Measurements from ENCODE around the gene WDR46. TPM values are rescaled to one million over a fixed set of nuclear protein-coding genes. Genes with fewer than 3 reads are reported as not detected.

Gene WDR46
- total and polyA plus RNA-seq, 2 of the 13 experiments (the other 11 are each of a cell fraction or from before 2014, with no cell fraction given) = 47.4 to 105 TPM

DNA sequence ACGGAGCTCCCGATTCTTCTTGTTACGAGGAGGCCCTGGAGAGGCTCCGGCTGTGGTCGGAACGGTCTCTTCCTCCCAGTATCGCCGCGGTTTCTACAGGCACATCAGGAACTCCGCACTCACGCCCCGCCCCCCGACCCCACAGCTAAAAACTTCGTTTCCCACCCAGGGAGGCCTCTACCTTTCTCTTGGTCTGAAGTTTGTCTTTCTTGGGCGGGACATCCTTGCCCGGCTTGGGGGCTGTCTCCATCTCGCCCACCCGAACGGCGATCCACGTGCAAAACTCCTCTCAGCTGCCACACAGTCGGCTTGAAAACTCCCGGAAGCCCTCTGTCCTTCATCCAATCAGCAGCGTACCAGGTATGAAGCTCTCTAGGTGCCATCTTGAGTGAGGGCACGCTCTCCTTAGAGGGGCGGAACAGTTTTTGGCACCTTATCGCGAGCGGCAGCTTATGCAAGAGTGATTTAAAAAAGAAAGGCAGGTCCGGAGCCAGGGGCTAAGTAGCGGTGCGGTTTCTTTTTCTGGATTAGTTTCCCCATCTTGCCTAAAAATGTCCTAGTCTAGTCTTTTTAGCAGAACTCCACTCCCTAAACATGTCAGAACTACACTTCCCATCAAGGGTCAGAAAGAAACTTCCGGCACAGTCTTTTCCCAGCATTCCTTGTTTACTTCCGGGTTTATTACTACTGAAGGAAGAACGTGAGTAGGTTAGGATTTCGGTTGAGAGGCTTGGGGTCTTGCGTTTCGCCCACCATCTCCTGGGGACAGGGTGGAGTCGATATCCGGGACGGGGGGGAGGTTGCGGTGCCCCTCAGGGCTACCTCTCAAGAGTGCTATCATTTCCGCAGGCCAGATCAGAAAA, at the start of gene WDR46, which contains the start of gene PFDN6 (continued):
- TF ChIP-seq, protein P1, sequence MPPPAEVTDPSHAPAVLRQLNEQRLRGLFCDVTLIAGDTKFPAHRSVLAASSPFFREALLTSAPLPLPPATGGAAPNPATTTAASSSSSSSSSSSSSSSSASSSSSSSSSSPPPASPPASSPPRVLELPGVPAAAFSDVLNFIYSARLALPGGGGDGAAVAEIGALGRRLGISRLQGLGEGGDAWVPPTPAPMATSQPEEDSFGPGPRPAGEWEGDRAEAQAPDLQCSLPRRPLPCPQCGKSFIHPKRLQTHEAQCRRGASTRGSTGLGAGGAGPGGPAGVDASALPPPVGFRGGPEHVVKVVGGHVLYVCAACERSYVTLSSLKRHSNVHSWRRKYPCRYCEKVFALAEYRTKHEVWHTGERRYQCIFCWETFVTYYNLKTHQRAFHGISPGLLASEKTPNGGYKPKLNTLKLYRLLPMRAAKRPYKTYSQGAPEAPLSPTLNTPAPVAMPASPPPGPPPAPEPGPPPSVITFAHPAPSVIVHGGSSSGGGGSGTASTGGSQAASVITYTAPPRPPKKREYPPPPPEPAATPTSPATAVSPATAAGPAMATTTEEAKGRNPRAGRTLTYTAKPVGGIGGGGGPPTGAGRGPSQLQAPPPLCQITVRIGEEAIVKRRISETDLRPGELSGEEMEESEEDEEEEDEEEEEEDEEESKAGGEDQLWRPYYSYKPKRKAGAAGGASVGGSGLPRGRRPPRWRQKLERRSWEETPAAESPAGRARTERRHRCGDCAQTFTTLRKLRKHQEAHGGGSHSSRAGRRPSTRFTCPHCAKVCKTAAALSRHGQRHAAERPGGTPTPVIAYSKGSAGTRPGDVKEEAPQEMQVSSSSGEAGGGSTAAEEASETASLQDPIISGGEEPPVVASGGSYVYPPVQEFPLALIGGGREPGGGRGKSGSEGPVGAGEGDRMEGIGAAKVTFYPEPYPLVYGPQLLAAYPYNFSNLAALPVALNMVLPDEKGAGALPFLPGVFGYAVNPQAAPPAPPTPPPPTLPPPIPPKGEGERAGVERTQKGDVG (CRISPR knock-in tag; IDR thresholded peaks at IDR 0.05; ENCODE audit: borderline replicate concordance) = no peak
- no peak; the same call in 1 of the 2 replicates for TF ChIP-seq CEBPG (CRISPR knock-in tag; IDR thresholded peaks at IDR 0.05)
- no peak for TF ChIP-seq SP1 (IDR thresholded peaks at IDR 0.05)
- TF ChIP-seq SP1 (CRISPR knock-in tag; IDR thresholded peaks at IDR 0.05) = peak; percentile 26; the same call in 1 of the 2 replicates
- peak; percentile 71 to 72 for TF ChIP-seq POLR2A (IDR thresholded peaks at IDR 0.05; ENCODE audit: insufficient read depth in 1 of 2, low read depth in 2 of 2, low read length in 2 of 2)
- TF ChIP-seq PCBP1 (IDR thresholded peaks at IDR 0.05; ENCODE audit: borderline replicate concordance, low read depth, low read length) = no peak
- TF ChIP-seq, protein P2, sequence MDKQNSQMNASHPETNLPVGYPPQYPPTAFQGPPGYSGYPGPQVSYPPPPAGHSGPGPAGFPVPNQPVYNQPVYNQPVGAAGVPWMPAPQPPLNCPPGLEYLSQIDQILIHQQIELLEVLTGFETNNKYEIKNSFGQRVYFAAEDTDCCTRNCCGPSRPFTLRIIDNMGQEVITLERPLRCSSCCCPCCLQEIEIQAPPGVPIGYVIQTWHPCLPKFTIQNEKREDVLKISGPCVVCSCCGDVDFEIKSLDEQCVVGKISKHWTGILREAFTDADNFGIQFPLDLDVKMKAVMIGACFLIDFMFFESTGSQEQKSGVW (CRISPR knock-in tag; IDR thresholded peaks at IDR 0.05; ENCODE audit: borderline replicate concordance) = no peak
- TF ChIP-seq AKAP8 (CRISPR knock-in tag; IDR thresholded peaks at IDR 0.05) = no peak
- TF ChIP-seq XBP1 (CRISPR knock-in tag; IDR thresholded peaks at IDR 0.05) = no peak
- TF ChIP-seq, protein P3, sequence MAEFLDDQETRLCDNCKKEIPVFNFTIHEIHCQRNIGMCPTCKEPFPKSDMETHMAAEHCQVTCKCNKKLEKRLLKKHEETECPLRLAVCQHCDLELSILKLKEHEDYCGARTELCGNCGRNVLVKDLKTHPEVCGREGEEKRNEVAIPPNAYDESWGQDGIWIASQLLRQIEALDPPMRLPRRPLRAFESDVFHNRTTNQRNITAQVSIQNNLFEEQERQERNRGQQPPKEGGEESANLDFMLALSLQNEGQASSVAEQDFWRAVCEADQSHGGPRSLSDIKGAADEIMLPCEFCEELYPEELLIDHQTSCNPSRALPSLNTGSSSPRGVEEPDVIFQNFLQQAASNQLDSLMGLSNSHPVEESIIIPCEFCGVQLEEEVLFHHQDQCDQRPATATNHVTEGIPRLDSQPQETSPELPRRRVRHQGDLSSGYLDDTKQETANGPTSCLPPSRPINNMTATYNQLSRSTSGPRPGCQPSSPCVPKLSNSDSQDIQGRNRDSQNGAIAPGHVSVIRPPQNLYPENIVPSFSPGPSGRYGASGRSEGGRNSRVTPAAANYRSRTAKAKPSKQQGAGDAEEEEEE (CRISPR knock-in tag; IDR thresholded peaks at IDR 0.05; ENCODE audit: borderline replicate concordance) = no peak
- TF ChIP-seq ZKSCAN8 (CRISPR knock-in tag; IDR thresholded peaks at IDR 0.05; ENCODE audit: borderline replicate concordance) = no peak
- TF ChIP-seq, protein P4, sequence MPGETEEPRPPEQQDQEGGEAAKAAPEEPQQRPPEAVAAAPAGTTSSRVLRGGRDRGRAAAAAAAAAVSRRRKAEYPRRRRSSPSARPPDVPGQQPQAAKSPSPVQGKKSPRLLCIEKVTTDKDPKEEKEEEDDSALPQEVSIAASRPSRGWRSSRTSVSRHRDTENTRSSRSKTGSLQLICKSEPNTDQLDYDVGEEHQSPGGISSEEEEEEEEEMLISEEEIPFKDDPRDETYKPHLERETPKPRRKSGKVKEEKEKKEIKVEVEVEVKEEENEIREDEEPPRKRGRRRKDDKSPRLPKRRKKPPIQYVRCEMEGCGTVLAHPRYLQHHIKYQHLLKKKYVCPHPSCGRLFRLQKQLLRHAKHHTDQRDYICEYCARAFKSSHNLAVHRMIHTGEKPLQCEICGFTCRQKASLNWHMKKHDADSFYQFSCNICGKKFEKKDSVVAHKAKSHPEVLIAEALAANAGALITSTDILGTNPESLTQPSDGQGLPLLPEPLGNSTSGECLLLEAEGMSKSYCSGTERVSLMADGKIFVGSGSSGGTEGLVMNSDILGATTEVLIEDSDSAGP (CRISPR knock-in tag; IDR thresholded peaks at IDR 0.05; ENCODE audit: borderline replicate concordance) = peak; percentile 39; the same call in 1 of the 2 replicates
- TF ChIP-seq ZNF605 (CRISPR knock-in tag; IDR thresholded peaks at IDR 0.05) = no peak; the same call in 1 of the 2 replicates
- TF ChIP-seq ZNF792 (CRISPR knock-in tag; IDR thresholded peaks at IDR 0.05) = peak; percentile 62; the same call in 1 of the 2 replicates
- TF ChIP-seq KLF11 (CRISPR knock-in tag; IDR thresholded peaks at IDR 0.05) = peak; percentile 69
- TF ChIP-seq ZKSCAN5 (CRISPR knock-in tag; IDR thresholded peaks at IDR 0.05) = no peak
- TF ChIP-seq, protein P5, sequence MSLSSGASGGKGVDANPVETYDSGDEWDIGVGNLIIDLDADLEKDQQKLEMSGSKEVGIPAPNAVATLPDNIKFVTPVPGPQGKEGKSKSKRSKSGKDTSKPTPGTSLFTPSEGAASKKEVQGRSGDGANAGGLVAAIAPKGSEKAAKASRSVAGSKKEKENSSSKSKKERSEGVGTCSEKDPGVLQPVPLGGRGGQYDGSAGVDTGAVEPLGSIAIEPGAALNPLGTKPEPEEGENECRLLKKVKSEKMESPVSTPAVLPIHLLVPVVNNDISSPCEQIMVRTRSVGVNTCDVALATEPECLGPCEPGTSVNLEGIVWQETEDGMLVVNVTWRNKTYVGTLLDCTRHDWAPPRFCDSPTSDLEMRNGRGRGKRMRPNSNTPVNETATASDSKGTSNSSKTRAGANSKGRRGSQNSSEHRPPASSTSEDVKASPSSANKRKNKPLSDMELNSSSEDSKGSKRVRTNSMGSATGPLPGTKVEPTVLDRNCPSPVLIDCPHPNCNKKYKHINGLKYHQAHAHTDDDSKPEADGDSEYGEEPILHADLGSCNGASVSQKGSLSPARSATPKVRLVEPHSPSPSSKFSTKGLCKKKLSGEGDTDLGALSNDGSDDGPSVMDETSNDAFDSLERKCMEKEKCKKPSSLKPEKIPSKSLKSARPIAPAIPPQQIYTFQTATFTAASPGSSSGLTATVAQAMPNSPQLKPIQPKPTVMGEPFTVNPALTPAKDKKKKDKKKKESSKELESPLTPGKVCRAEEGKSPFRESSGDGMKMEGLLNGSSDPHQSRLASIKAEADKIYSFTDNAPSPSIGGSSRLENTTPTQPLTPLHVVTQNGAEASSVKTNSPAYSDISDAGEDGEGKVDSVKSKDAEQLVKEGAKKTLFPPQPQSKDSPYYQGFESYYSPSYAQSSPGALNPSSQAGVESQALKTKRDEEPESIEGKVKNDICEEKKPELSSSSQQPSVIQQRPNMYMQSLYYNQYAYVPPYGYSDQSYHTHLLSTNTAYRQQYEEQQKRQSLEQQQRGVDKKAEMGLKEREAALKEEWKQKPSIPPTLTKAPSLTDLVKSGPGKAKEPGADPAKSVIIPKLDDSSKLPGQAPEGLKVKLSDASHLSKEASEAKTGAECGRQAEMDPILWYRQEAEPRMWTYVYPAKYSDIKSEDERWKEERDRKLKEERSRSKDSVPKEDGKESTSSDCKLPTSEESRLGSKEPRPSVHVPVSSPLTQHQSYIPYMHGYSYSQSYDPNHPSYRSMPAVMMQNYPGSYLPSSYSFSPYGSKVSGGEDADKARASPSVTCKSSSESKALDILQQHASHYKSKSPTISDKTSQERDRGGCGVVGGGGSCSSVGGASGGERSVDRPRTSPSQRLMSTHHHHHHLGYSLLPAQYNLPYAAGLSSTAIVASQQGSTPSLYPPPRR (CRISPR knock-in tag; IDR thresholded peaks at IDR 0.05; ENCODE audit: borderline replicate concordance) = no peak
